GM12801 (cell line): ENCODE data around the gene IMPACT.

Source experiments
- TF ChIP-seq, protein P1 (sequence below): IDR thresholded peaks from one replicate; pipeline ENCODE4 v1.5.1; 2011; ENCODE audit warnings: control low read depth; ENCODE audit not compliant: insufficient read length; ENCODE audit errors: extremely low read depth

Gene IMPACT

DNA sequence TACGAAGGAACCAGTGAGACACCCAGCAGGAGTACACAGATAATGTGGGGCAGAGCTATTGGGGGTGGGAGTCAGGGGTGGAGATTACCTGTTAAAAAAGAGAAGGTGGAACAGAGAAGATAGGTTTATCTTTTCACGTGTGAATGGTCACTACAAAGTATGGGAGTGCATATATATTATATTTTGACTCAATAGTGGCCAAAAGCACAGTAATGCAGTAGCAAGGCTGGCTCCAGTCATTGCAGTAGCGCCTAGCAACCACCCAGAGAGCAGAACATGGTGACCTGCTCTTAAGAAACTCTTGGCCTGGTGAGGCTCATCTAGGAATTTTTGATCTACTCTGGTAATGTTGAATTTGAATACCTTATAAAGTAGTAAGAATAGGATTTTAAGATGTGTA lies 1.0 kb downstream of the IMPACT start:
- TF ChIP-seq, protein P1, sequence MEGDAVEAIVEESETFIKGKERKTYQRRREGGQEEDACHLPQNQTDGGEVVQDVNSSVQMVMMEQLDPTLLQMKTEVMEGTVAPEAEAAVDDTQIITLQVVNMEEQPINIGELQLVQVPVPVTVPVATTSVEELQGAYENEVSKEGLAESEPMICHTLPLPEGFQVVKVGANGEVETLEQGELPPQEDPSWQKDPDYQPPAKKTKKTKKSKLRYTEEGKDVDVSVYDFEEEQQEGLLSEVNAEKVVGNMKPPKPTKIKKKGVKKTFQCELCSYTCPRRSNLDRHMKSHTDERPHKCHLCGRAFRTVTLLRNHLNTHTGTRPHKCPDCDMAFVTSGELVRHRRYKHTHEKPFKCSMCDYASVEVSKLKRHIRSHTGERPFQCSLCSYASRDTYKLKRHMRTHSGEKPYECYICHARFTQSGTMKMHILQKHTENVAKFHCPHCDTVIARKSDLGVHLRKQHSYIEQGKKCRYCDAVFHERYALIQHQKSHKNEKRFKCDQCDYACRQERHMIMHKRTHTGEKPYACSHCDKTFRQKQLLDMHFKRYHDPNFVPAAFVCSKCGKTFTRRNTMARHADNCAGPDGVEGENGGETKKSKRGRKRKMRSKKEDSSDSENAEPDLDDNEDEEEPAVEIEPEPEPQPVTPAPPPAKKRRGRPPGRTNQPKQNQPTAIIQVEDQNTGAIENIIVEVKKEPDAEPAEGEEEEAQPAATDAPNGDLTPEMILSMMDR, result no peak

DNA sequence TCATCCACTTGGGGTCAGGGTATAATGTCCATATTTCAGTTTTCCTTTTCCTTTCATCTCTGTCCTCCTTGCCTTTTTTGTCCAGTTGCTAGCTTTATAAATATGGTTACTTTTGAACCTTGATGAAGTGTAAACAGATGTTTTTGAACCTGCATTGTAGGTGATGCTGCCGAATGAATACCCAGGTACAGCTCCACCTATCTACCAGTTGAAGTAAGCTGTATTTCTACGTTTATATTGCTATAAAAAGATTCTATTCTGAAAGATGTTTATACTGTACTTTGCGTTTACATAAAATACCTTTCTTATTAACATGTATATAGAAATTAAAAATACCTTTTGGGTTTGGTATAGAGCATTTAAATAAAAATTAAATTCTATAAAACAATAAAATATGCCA lies 2.2 kb downstream of the IMPACT start:
- TF ChIP-seq, protein P1, result no peak

DNA sequence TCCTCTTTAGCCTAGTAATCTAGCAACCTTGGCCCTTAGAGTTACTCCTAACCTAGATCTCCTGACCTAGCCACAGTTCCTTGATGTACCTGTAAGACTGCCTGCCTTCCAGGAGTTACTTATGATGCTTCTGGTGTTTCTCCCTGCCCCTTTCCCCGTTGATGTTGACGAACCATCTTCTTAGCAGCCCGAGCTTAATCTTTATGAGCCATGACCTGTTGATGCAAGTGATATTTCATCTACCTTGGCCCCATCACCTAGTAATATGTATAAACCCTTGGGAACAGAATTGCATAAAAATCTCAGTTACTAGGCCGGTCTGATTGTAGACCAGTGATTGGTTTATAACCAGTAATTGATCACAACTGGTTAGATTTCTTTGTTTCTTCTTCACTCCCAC lies 2.7 kb downstream of the IMPACT start:
- TF ChIP-seq, protein P1, result no peak

DNA sequence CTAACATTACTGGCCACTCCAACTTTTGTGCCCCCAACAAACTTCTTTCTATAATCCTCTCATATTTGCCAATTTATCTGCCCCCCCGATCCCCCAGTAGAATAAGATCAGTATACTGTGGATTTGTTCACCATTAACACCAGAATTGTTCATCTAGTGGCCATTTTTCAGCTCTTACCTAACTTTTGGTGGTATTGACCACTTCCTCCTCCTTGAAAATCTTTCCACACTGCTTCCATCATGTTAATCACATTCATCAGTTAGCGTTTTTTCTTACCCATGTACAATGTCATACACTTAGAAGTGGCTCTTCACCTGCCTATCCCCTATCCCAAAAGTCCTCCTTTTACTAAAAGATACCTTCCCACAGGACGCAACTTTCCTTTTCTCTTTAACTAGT lies 6.1 kb downstream of the IMPACT start:
- TF ChIP-seq, protein P1, result no peak

DNA sequence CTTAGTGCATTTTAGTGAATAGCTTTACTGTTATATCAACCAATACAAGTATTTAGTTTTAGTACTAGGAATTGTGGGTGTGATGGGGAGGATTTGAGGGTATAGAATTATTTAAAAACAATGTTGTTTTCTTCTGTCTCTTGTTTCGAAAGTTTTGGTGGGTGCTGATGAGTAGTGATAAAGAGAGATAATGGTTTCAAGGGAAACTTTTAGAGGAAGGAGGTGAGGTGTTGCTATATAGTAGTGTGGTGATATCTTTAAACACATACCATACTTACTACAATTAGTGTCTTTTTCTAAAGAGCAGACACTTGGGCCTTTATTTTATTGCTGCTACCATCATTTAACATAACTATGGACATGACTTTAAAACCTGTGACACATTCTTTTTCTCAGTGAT lies 10.5 kb downstream of the IMPACT start:
- TF ChIP-seq, protein P1, result no peak

DNA sequence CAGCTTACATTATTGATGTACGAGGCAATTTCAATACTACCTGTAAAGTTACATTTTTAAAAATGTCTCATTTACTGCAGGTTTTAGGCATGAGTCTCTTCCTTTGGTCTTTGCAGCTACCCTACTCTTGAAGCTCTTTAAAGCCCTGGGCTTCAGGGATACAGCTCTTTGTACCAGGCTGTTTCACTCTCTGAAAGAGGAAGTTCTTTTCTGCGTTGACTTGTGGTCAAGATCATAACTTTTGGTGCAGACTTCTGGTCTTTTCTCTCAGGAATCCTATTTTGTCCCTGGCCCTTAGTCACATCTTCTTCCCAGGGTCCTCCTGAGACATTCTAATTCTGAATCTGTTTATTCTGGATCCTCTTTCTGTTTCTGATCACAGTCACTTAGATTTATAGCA lies 17.4 kb downstream of the IMPACT start:
- TF ChIP-seq, protein P1, result no peak

DNA sequence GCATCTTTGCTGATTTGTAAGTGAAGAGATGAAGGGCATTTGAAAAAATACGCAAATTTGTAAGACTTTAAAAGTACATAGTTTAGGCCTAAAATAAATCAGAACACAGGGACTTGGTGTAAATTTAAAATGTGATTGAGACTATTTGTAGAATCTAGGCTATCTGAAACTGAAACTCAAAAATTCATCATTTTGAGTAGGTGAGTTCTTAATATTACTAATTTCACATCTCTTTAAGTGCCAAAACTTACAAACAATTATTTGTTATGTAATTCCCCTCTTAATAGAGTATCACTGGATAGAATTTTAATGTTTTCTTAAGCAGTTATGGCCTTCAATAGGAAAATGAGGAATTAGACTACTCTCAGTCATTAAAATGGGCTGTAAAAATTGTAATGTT lies 20.0 kb downstream of the IMPACT start:
- TF ChIP-seq, protein P1, result no peak
